ENCODE results near the gene NEUROD6.

NEUROD6 gene

DNA sequence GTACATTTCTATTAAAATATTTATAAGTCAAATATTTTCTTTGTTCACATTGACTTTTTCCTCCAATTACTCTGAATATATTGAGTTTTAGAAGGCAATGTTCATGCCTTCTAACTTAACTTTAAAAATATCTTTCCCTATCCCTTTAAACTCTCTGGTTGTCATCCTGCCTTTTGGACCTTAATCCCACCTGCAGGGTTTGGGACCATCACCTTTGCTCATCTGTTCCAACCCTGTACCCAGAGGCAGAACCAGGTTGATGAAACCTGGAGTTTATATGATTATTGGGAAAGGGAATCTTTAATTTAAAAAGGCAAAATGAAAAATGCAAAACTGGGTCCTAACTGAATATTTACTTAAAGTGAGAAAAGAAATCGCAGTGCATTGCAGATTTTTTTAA lies 24.8 kb downstream of the NEUROD6 start:
- WGBS, 2 donors (ENCODE audit: extremely low coverage in 2 of 2, insufficient read length in 2 of 2, insufficient replicate concordance in 1 of 2): no CpG with 5 or more reads among the region's 1 CpG
- H3K23ac ChIP-seq (ENCODE audit: low read depth, low read length, poor library complexity): no peak overlapping the region
- H2BK120ac ChIP-seq (ENCODE audit: low read depth, low read length): no peak overlapping the region
- H2BK12ac ChIP-seq (ENCODE audit: low read length): no peak overlapping the region
- no peak overlapping the region for H2AK5ac ChIP-seq (ENCODE audit: low read depth, low read length)
- H3K27me3 ChIP-seq (ENCODE audit: control insufficient read depth in 3 of 3, insufficient read depth in 3 of 3, low read depth in 1 of 3, low read length in 3 of 3): no peaks in the 10 kb centered on the region
- no peak overlapping the region for H2AFZ ChIP-seq (ENCODE audit: low read length)
- H3K9ac ChIP-seq (ENCODE audit: low read depth, low read length, poor library complexity): no peak overlapping the region
- no peak overlapping the region for H3K4ac ChIP-seq (ENCODE audit: low read length)
- H3K4me2 ChIP-seq (ENCODE audit: insufficient read depth, low read length, poor library complexity, severe bottlenecking): no peak overlapping the region
- no peak overlapping the region for H4K91ac ChIP-seq (ENCODE audit: low read depth, low read length, poor library complexity)
- H3K27ac ChIP-seq (replicated peaks; ENCODE audit: low read length): no peak overlapping the region
- no peak overlapping the region for H3K18ac ChIP-seq (ENCODE audit: low read length)
- no peak for DNase-seq (ENCODE audit: low spot score)
- H3K79me1 ChIP-seq (ENCODE audit: low read depth, low read length): no peaks in the 10 kb centered on the region
- no peak overlapping the region for H2BK5ac ChIP-seq (ENCODE audit: low read length)
- no peak overlapping the region for H2BK15ac ChIP-seq (ENCODE audit: low read length)
- H3K9me3 ChIP-seq (replicated peaks in 1 of 2; ENCODE audit: control insufficient read depth in 2 of 2, insufficient read depth in 1 of 2, low read depth in 1 of 2, low read length in 2 of 2): no peaks in the 10 kb centered on the region
- H3K4me1 ChIP-seq (ENCODE audit: control insufficient read depth in 2 of 2, insufficient read depth in 1 of 2, low read depth in 1 of 2, low read length in 2 of 2): peaks cover 0 to 2% of the 10 kb centered on the region in 2 donors
- H3K14ac ChIP-seq (ENCODE audit: low read length): no peak overlapping the region
- H3K36me3 ChIP-seq (replicated peaks in 1 of 2; ENCODE audit: control insufficient read depth in 2 of 2, insufficient read depth in 2 of 2, low read length in 2 of 2): no peaks in the 10 kb centered on the region
- no peak overlapping the region for H4K8ac ChIP-seq (ENCODE audit: low read depth, low read length)
- no peak overlapping the region for H3K4me3 ChIP-seq (ENCODE audit: low read length in 2 of 2)

GRCh38 chr7:31314781-31315180 lies 25.7 kb downstream of the NEUROD6 start:
- Histone ChIP-seq H4K91ac (ENCODE audit: low read depth, low read length, poor library complexity) (no peak overlapping the region), H3K79me1 (ENCODE audit: low read depth, low read length) (no peaks in the 10 kb centered on the region), H2BK12ac (ENCODE audit: low read length) (no peak overlapping the region), H3K4me2 (ENCODE audit: insufficient read depth, low read length, poor library complexity, severe bottlenecking) (no peak overlapping the region), H2BK15ac (ENCODE audit: low read length) (no peak overlapping the region), H3K4ac (ENCODE audit: low read length) (no peak overlapping the region), H3K18ac (ENCODE audit: low read length) (no peak overlapping the region), H3K36me3 (replicated peaks in 1 of 2; ENCODE audit: control insufficient read depth in 2 of 2, insufficient read depth in 2 of 2, low read length in 2 of 2) (no peaks in the 10 kb centered on the region), H3K9me3 (replicated peaks in 1 of 2; ENCODE audit: control insufficient read depth in 2 of 2, insufficient read depth in 1 of 2, low read depth in 1 of 2, low read length in 2 of 2) (no peaks in the 10 kb centered on the region), H2AFZ (ENCODE audit: low read length) (no peak overlapping the region), H3K27me3 (ENCODE audit: control insufficient read depth in 3 of 3, insufficient read depth in 3 of 3, low read depth in 1 of 3, low read length in 3 of 3) (no peaks in the 10 kb centered on the region), H2BK5ac (ENCODE audit: low read length) (no peak overlapping the region), H2AK5ac (ENCODE audit: low read depth, low read length) (no peak overlapping the region), H3K9ac (ENCODE audit: low read depth, low read length, poor library complexity) (no peak overlapping the region), H3K4me1 (ENCODE audit: control insufficient read depth in 2 of 2, insufficient read depth in 1 of 2, low read depth in 1 of 2, low read length in 2 of 2) (peaks cover 0 to 2% of the 10 kb centered on the region in 2 donors), H3K4me3 (ENCODE audit: low read length in 2 of 2) (no peak overlapping the region), H3K14ac (ENCODE audit: low read length) (no peak overlapping the region), H4K8ac (ENCODE audit: low read depth, low read length) (no peak overlapping the region), H3K27ac (replicated peaks; ENCODE audit: low read length) (no peak overlapping the region), H2BK120ac (ENCODE audit: low read depth, low read length) (no peak overlapping the region), H3K23ac (ENCODE audit: low read depth, low read length, poor library complexity) (no peak overlapping the region)
- DNase-seq (ENCODE audit: low spot score): no peak
- no CpG with 5 or more reads among the region's 4 CpGs for WGBS, 2 donors (ENCODE audit: extremely low coverage in 2 of 2, insufficient read length in 2 of 2, insufficient replicate concordance in 1 of 2)

GRCh38 chr7:31312889-31313288 lies 27.6 kb downstream of the NEUROD6 start:
- no peak overlapping the region for H3K27ac ChIP-seq (replicated peaks; ENCODE audit: low read length)
- H3K9me3 ChIP-seq (replicated peaks in 1 of 2; ENCODE audit: control insufficient read depth in 2 of 2, insufficient read depth in 1 of 2, low read depth in 1 of 2, low read length in 2 of 2): no peaks in the 10 kb centered on the region
- H3K4me3 ChIP-seq (ENCODE audit: low read length in 2 of 2): no peak overlapping the region
- H2BK5ac ChIP-seq (ENCODE audit: low read length): no peak overlapping the region
- H4K91ac ChIP-seq (ENCODE audit: low read depth, low read length, poor library complexity): no peak overlapping the region
- H3K79me1 ChIP-seq (ENCODE audit: low read depth, low read length): no peaks in the 10 kb centered on the region
- no peaks in the 10 kb centered on the region for H3K27me3 ChIP-seq (ENCODE audit: control insufficient read depth in 3 of 3, insufficient read depth in 3 of 3, low read depth in 1 of 3, low read length in 3 of 3)
- no peak overlapping the region for H3K14ac ChIP-seq (ENCODE audit: low read length)
- no peak overlapping the region for H4K8ac ChIP-seq (ENCODE audit: low read depth, low read length)
- no CpG with 5 or more reads among the region's 7 CpGs for WGBS, 2 donors (ENCODE audit: extremely low coverage in 2 of 2, insufficient read length in 2 of 2, insufficient replicate concordance in 1 of 2)
- H3K36me3 ChIP-seq (replicated peaks in 1 of 2; ENCODE audit: control insufficient read depth in 2 of 2, insufficient read depth in 2 of 2, low read length in 2 of 2): no peaks in the 10 kb centered on the region
- no peak for DNase-seq (ENCODE audit: low spot score)
- no peak overlapping the region for H2AK5ac ChIP-seq (ENCODE audit: low read depth, low read length)
- H3K4ac ChIP-seq (ENCODE audit: low read length): no peak overlapping the region
- H3K9ac ChIP-seq (ENCODE audit: low read depth, low read length, poor library complexity): no peak overlapping the region
- no peak overlapping the region for H2BK15ac ChIP-seq (ENCODE audit: low read length)
- no peak overlapping the region for H2AFZ ChIP-seq (ENCODE audit: low read length)
- no peak overlapping the region for H3K18ac ChIP-seq (ENCODE audit: low read length)
- H3K23ac ChIP-seq (ENCODE audit: low read depth, low read length, poor library complexity): no peak overlapping the region
- H2BK120ac ChIP-seq (ENCODE audit: low read depth, low read length): no peak overlapping the region
- peaks cover 0 to 2% of the 10 kb centered on the region in 2 donors for H3K4me1 ChIP-seq (ENCODE audit: control insufficient read depth in 2 of 2, insufficient read depth in 1 of 2, low read depth in 1 of 2, low read length in 2 of 2)
- no peak overlapping the region for H2BK12ac ChIP-seq (ENCODE audit: low read length)
- H3K4me2 ChIP-seq (ENCODE audit: insufficient read depth, low read length, poor library complexity, severe bottlenecking): no peak overlapping the region

DNA sequence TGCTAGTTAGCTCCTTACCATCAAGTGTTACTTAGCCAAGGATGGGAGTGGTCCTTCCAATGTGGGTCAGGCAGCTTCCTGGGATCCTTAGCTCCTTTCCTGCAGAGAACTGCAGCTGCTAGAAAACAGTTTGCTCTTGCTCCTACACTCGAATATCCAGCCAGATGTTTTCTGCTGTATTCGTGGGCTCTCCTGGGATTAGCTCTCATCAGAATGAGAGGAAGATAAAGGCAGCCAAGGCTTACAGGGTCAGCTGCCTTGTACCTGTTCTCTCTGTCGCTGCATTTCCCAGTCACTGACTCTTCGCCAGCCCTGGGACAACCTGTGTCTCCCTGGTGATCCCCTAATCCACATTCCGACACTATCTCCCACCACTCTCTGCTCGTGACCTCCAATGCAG lies 29.0 kb downstream of the NEUROD6 start:
- H3K18ac ChIP-seq (ENCODE audit: low read length): no peak overlapping the region
- H2AK5ac ChIP-seq (ENCODE audit: low read depth, low read length): no peak overlapping the region
- no CpG with 5 or more reads among the region's 6 CpGs for WGBS, 2 donors (ENCODE audit: extremely low coverage in 2 of 2, insufficient read length in 2 of 2, insufficient replicate concordance in 1 of 2)
- H3K36me3 ChIP-seq (replicated peaks in 1 of 2; ENCODE audit: control insufficient read depth in 2 of 2, insufficient read depth in 2 of 2, low read length in 2 of 2): no peaks in the 10 kb centered on the region
- no peaks in the 10 kb centered on the region for H3K9me3 ChIP-seq (replicated peaks in 1 of 2; ENCODE audit: control insufficient read depth in 2 of 2, insufficient read depth in 1 of 2, low read depth in 1 of 2, low read length in 2 of 2)
- no peak overlapping the region for H3K4ac ChIP-seq (ENCODE audit: low read length)
- no peak overlapping the region for H2BK120ac ChIP-seq (ENCODE audit: low read depth, low read length)
- no peak overlapping the region for H2BK15ac ChIP-seq (ENCODE audit: low read length)
- H3K79me1 ChIP-seq (ENCODE audit: low read depth, low read length): no peaks in the 10 kb centered on the region
- H3K27me3 ChIP-seq (ENCODE audit: control insufficient read depth in 3 of 3, insufficient read depth in 3 of 3, low read depth in 1 of 3, low read length in 3 of 3): no peaks in the 10 kb centered on the region
- H4K8ac ChIP-seq (ENCODE audit: low read depth, low read length): no peak overlapping the region
- H3K23ac ChIP-seq (ENCODE audit: low read depth, low read length, poor library complexity): no peak overlapping the region
- H2BK5ac ChIP-seq (ENCODE audit: low read length): no peak overlapping the region
- no peak overlapping the region for H4K91ac ChIP-seq (ENCODE audit: low read depth, low read length, poor library complexity)
- no peak overlapping the region for H3K27ac ChIP-seq (replicated peaks; ENCODE audit: low read length)
- H3K9ac ChIP-seq (ENCODE audit: low read depth, low read length, poor library complexity): no peak overlapping the region
- H2BK12ac ChIP-seq (ENCODE audit: low read length): no peak overlapping the region
- no peak for DNase-seq (ENCODE audit: low spot score)
- H2AFZ ChIP-seq (ENCODE audit: low read length): no peak overlapping the region
- H3K4me2 ChIP-seq (ENCODE audit: insufficient read depth, low read length, poor library complexity, severe bottlenecking): no peak overlapping the region
- H3K14ac ChIP-seq (ENCODE audit: low read length): no peak overlapping the region
- H3K4me3 ChIP-seq (ENCODE audit: low read length in 2 of 2): no peak overlapping the region
- peaks cover 0 to 2% of the 10 kb centered on the region in 2 donors for H3K4me1 ChIP-seq (ENCODE audit: control insufficient read depth in 2 of 2, insufficient read depth in 1 of 2, low read depth in 1 of 2, low read length in 2 of 2)
